ENCODE results near the gene FMN1. TPM values are rescaled to one million over a fixed set of nuclear protein-coding genes. Genes with fewer than 3 reads are reported as not detected.

Gene FMN1
- total RNA-seq, 1 experiment from 2014 or later = 4.5 TPM

DNA sequence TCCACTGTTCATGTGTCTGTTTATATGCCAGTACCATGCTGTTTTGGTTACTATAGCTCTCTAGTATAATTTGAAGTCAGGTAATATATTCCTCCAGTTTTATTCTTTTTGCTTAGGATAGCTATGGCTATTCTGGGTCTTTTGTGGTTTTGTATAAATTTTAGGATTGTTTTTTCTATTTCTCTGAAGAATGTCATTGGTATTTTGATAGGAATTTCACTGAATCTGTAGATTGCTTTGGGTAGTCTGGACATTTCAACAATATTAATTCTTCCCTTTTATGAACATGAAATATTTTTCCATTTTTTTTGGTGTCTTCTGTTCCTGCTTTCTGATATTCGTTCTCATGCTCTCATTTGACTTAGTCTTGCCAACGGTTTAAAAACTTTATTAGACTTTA lies 437.1 kb downstream of the FMN1 start (continued):
- TF ChIP-seq, protein P1, sequence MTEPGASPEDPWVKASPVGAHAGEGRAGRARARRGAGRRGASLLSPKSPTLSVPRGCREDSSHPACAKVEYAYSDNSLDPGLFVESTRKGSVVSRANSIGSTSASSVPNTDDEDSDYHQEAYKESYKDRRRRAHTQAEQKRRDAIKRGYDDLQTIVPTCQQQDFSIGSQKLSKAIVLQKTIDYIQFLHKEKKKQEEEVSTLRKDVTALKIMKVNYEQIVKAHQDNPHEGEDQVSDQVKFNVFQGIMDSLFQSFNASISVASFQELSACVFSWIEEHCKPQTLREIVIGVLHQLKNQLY (CRISPR knock-in tag; IDR thresholded peaks at IDR 0.05) = no peak
- TF ChIP-seq, protein P2, sequence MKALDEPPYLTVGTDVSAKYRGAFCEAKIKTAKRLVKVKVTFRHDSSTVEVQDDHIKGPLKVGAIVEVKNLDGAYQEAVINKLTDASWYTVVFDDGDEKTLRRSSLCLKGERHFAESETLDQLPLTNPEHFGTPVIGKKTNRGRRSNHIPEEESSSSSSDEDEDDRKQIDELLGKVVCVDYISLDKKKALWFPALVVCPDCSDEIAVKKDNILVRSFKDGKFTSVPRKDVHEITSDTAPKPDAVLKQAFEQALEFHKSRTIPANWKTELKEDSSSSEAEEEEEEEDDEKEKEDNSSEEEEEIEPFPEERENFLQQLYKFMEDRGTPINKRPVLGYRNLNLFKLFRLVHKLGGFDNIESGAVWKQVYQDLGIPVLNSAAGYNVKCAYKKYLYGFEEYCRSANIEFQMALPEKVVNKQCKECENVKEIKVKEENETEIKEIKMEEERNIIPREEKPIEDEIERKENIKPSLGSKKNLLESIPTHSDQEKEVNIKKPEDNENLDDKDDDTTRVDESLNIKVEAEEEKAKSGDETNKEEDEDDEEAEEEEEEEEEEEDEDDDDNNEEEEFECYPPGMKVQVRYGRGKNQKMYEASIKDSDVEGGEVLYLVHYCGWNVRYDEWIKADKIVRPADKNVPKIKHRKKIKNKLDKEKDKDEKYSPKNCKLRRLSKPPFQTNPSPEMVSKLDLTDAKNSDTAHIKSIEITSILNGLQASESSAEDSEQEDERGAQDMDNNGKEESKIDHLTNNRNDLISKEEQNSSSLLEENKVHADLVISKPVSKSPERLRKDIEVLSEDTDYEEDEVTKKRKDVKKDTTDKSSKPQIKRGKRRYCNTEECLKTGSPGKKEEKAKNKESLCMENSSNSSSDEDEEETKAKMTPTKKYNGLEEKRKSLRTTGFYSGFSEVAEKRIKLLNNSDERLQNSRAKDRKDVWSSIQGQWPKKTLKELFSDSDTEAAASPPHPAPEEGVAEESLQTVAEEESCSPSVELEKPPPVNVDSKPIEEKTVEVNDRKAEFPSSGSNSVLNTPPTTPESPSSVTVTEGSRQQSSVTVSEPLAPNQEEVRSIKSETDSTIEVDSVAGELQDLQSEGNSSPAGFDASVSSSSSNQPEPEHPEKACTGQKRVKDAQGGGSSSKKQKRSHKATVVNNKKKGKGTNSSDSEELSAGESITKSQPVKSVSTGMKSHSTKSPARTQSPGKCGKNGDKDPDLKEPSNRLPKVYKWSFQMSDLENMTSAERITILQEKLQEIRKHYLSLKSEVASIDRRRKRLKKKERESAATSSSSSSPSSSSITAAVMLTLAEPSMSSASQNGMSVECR (CRISPR knock-in tag; IDR thresholded peaks at IDR 0.05; ENCODE audit: borderline replicate concordance) = no peak
- no peak for TF ChIP-seq TEAD1 (CRISPR knock-in tag; IDR thresholded peaks at IDR 0.05)
- TF ChIP-seq ZNF396 (CRISPR knock-in tag; IDR thresholded peaks at IDR 0.05; ENCODE audit: borderline replicate concordance) = no peak
- TF ChIP-seq OVOL2 (CRISPR knock-in tag; IDR thresholded peaks at IDR 0.05; ENCODE audit: borderline replicate concordance) = no peak
- no peak for TF ChIP-seq GTF2I (CRISPR knock-in tag; conservative IDR thresholded peaks at IDR 0.05)
- TF ChIP-seq KAT7 (CRISPR knock-in tag; IDR thresholded peaks at IDR 0.05; ENCODE audit: borderline replicate concordance) = no peak
- no peak for TF ChIP-seq NR1H2 (CRISPR knock-in tag; IDR thresholded peaks at IDR 0.05)
- no peak for TF ChIP-seq CBFB (CRISPR knock-in tag; IDR thresholded peaks at IDR 0.05; ENCODE audit: low read depth)

DNA sequence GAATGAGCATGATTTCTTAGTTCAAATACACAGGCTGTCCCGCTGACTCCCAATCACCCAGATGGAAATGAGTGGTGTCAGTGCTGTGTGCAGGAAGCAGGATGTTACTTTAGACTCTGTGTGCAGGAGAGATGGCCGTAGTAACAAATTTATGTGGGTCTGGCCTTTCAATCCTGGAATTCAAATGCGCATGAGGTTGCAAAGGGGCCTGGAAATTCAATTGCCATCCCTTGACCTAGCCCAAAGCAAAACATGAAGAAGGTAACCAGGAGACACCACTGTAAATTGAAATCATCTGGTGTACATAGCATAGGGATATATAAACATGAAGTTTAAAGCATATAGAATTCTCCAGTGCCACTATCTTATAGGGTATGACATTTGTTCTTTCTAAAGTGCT lies 443.5 kb downstream of the FMN1 start:
- no peak for TF ChIP-seq NR2C2 (CRISPR knock-in tag; IDR thresholded peaks at IDR 0.05)
- no peak for TF ChIP-seq SP1 (CRISPR knock-in tag; conservative IDR thresholded peaks at IDR 0.05)
- no peak for TF ChIP-seq ETV6 (CRISPR knock-in tag; IDR thresholded peaks at IDR 0.05)
- Mint-ChIP-seq H3K4me1 (peaks cover 17% of the 10 kb centered on the region), H3K27ac (no peak overlapping the region), H3K9me3 (peaks cover 6% of the 10 kb centered on the region; the same call in 1 of the 2 replicates), H3K4me3 (no peak overlapping the region), H3K27me3 (ENCODE audit: low read depth) (peaks cover 3% of the 10 kb centered on the region; the same call in 1 of the 2 replicates), H3K36me3 (no peaks in the 10 kb centered on the region)
- ChIA-PET POLR2A (no interaction called here), CTCF (no interaction called here)
- no peak for ATAC-seq
- DNase-seq (ENCODE audit: low spot score) = no peak

DNA sequence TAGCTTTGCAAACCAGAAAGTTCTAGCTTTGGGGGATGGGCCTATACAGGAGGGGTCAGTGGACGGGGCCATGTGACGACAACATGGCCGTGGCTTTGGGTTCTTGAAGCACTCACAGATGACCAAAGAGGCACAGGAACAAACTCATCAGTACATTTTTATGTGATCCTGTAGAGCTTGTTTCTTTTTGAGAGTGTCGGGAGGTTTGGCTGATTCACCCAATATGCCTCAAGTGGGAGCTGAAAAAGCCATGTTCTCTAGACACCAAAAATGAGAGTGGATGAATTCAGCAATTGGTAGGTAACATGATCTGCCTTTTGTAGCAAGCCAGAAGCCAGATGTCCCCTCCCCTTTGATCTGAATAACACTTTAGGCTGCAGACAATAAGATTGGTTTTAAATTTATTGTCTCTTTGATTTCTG lies 446.6 kb downstream of the FMN1 start:
- Mint-ChIP-seq H3K9me3 (peaks cover 6% of the 10 kb centered on the region; the same call in 1 of the 2 replicates), H3K27ac (no peak overlapping the region), H3K4me3 (no peak overlapping the region), H3K4me1 (peaks cover 18% of the 10 kb centered on the region), H3K27me3 (ENCODE audit: low read depth) (peaks cover 3% of the 10 kb centered on the region; the same call in 1 of the 2 replicates), H3K36me3 (no peaks in the 10 kb centered on the region)
- DNase-seq (ENCODE audit: low spot score) (no peak), ATAC-seq (no peak)
- TF ChIP-seq NR2C2 (CRISPR knock-in tag; IDR thresholded peaks at IDR 0.05) = no peak
- TF ChIP-seq, protein P3, sequence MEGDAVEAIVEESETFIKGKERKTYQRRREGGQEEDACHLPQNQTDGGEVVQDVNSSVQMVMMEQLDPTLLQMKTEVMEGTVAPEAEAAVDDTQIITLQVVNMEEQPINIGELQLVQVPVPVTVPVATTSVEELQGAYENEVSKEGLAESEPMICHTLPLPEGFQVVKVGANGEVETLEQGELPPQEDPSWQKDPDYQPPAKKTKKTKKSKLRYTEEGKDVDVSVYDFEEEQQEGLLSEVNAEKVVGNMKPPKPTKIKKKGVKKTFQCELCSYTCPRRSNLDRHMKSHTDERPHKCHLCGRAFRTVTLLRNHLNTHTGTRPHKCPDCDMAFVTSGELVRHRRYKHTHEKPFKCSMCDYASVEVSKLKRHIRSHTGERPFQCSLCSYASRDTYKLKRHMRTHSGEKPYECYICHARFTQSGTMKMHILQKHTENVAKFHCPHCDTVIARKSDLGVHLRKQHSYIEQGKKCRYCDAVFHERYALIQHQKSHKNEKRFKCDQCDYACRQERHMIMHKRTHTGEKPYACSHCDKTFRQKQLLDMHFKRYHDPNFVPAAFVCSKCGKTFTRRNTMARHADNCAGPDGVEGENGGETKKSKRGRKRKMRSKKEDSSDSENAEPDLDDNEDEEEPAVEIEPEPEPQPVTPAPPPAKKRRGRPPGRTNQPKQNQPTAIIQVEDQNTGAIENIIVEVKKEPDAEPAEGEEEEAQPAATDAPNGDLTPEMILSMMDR (IDR thresholded peaks at IDR 0.05) = no peak
- CTCF ChIA-PET = no interaction called here
- POLR2A ChIA-PET = no interaction called here

DNA sequence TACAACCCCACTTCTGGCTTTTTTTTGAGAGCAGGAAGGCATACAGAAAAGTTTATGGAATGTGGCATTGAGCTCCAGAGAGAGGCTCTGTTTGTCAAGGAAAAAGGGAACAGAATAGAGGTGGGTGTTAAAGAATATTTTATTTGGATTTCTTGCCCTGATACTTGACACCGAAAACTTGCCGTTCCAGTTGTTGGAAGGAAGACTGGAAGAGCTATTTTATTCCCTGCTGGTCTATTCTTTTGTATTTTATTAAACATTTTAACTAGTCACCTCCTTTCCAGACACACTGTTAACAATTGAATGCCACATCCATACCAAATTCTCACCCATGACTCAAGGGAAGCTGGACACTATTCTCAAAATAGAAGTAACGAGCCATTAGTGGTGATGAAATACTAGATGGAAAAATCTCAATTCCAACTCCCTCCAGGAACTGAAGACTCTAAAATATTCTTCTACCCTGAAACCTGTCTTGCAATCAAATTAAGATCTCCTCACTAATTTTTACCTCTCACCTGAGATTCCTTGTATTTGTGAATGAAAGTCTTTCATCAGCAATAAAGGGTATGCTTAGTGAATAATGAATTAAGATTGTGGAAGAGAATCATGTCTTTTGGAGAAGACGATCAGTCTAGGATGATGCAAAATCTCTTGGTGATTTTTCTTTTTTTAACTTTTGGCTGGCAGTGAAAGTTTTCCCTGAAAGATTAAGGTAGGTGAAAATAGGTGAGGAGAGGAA lies 448.2 kb downstream of the FMN1 start:
- no peak for ATAC-seq
- Mint-ChIP-seq H3K9me3 (peaks cover 20% of the 10 kb centered on the region), H3K36me3 (no peaks in the 10 kb centered on the region), H3K27ac (no peak overlapping the region), H3K4me1 (peaks cover 18% of the 10 kb centered on the region), H3K4me3 (no peak overlapping the region), H3K27me3 (ENCODE audit: low read depth) (peaks cover 3% of the 10 kb centered on the region; the same call in 1 of the 2 replicates)
- TF ChIP-seq CBFB (CRISPR knock-in tag; IDR thresholded peaks at IDR 0.05; ENCODE audit: low read depth) = no peak
- CTCF ChIA-PET = interaction anchor here (0.9 kb wide), 1 partner anchor 11 kb away, joined by 3 read pairs; no protein-coding TSS in a partner anchor
- DNase-seq (ENCODE audit: low spot score) = no peak
- POLR2A ChIA-PET = interaction anchor here (0.5 kb wide), 1 partner anchor 45 kb away, joined by 3 read pairs; no protein-coding TSS in a partner anchor
